T-cell (primary cell): ENCODE results near the gene CCDC149. TPM values are rescaled to one million over a fixed set of nuclear protein-coding genes. Genes with fewer than 3 reads are reported as not detected.

Experiments
- ATAC-seq, 4 experiments: fragments of 200-7000 bp in 3 of 4; fragments of 150-1000 bp in 1 of 4; cut with Tn5 transposase; replicated peaks in 1 of 4; 1 replicate in 3 of 4; 2 replicates in 1 of 4; pipeline ENCODE4 v1.10.0; 2021; ENCODE audit warnings: moderate library complexity in 3 of 4, mild to moderate bottlenecking in 2 of 4, moderate number of reproducible peaks in 1 of 4
- CTCF ChIA-PET, 2 donors: fragments of 300-600 bp; sonication (Branson Sonifier 250); formaldehyde crosslinking; loops; one replicate each; lab custom pipeline; 2022; ENCODE audit warnings: antibody characterized with exemption in 2 of 2; lab: Charles Lee
- POLR2A ChIA-PET, 2 donors: fragments of 300-600 bp; sonication (Branson Sonifier 250); formaldehyde crosslinking; loops; one replicate each; lab custom pipeline; 2022; ENCODE audit warnings: antibody characterized with exemption in 2 of 2; lab: Charles Lee
- DNase-seq, 35 experiments: peaks; one replicate each; pipeline versions ENCODE4 v3.0.0 to v3.0.0-alpha.2; 2013 to 2023
- H3K27ac ChIP-seq: one replicate; pipeline ENCODE4 v1.5.1; 2013; ENCODE audit warnings: low read length
- H3K27me3 ChIP-seq, 2 experiments: replicated peaks in 1 of 2; 1 replicate in 1 of 2; 2 replicates in 1 of 2; pipeline versions ENCODE4 v1.6.1 to v1.7.0; 2013; ENCODE audit warnings: low read length in 1 of 2, mixed read lengths in 1 of 2; ENCODE audit not compliant: control insufficient read depth in 2 of 2, insufficient read depth in 2 of 2; ENCODE audit errors: extremely low read depth in 1 of 2
- H3K36me3 ChIP-seq, 2 donors: 1 replicate in 1 of 2; 2 replicates in 1 of 2; pipeline versions ENCODE4 v1.6.1 to v1.7.0; 2013; ENCODE audit warnings: low read length in 1 of 2; ENCODE audit not compliant: control insufficient read depth in 2 of 2, insufficient read depth in 1 of 2; ENCODE audit errors: extremely low read depth in 1 of 2
- H3K4me1 ChIP-seq, 2 experiments: 1 replicate in 1 of 2; 2 replicates in 1 of 2; pipeline versions ENCODE4 v1.6.1 to v1.7.0; 2013; ENCODE audit warnings: low read length in 2 of 2, mixed read lengths in 1 of 2; ENCODE audit not compliant: insufficient read depth in 2 of 2, control insufficient read depth in 1 of 2; ENCODE audit errors: extremely low read depth in 1 of 2
- H3K4me3 ChIP-seq, 2 donors: 1 replicate in 1 of 2; 2 replicates in 1 of 2; pipeline versions ENCODE4 v1.5.1 to v1.7.0; 2013; ENCODE audit warnings: mild to moderate bottlenecking in 2 of 2, low read length in 1 of 2, moderate library complexity in 1 of 2; ENCODE audit not compliant: control insufficient read depth in 1 of 2; ENCODE audit errors: extremely low read depth in 1 of 2
- H3K9me3 ChIP-seq: 2 replicates; pipeline ENCODE4 v1.7.0; 2013
- H3K27ac Mint-ChIP-seq, 2 donors: one replicate each; pipeline ENCODE4 v1.8.0; 2020 to 2021; ENCODE audit warnings: mild to moderate bottlenecking in 2 of 2, mixed read lengths in 2 of 2
- H3K27me3 Mint-ChIP-seq, 2 donors: one replicate each; pipeline ENCODE4 v1.8.0; 2021 to 2022; ENCODE audit warnings: mixed read lengths in 2 of 2
- H3K36me3 Mint-ChIP-seq: one replicate; pipeline ENCODE4 v1.8.0; 2021; ENCODE audit warnings: mixed read lengths
- H3K4me1 Mint-ChIP-seq, 3 donors: one replicate each; pipeline ENCODE4 v1.8.0; 2020 to 2022; ENCODE audit warnings: mixed read lengths in 3 of 3, mild to moderate bottlenecking in 1 of 3
- H3K4me3 Mint-ChIP-seq, 3 donors: one replicate each; pipeline ENCODE4 v1.8.0; 2020 to 2022; ENCODE audit warnings: mild to moderate bottlenecking in 3 of 3, mixed read lengths in 3 of 3, moderate library complexity in 3 of 3
- H3K9me3 Mint-ChIP-seq, 3 donors: one replicate each; pipeline ENCODE4 v1.8.0; 2020 to 2022; ENCODE audit warnings: mixed read lengths in 3 of 3
- WGBS: methylation state at CpG from one replicate; pipeline ENCODE4 v1.1.5; 2013; ENCODE audit warnings: missing lambda C conversion rate; ENCODE audit not compliant: insufficient coverage; 5-methylcytosine and 5-hydroxymethylcytosine counted together
- total RNA-seq, 35 experiments: library from RNA in 6 of 35; stranded (reverse) in 6 of 35; fragments of 120-200 nt in 1 of 35; gene quantifications; one replicate each; pipeline versions ENCODE4 v1.2.1 to v1.2.4 and lab custom pipeline; 2013 to 2026

CCDC149 gene
- total RNA-seq, 5 donors from 2014 or later (not counting 1 experiment from before 2014, with no cell fraction given) = 0.20 to 0.41 (median 0.25) TPM; not detected in 2

- Mint-ChIP-seq H3K4me1 (no peaks in the 10 kb centered on the region), H3K4me3 (no peak overlapping the region), H3K9me3 (peaks cover 0 to 4% (median 0%) of the 10 kb centered on the region in 3 donors), H3K27me3 (peaks cover 3 to 9% of the 10 kb centered on the region in 2 donors), H3K27ac (no peak overlapping the region), H3K36me3 (no peaks in the 10 kb centered on the region)
- POLR2A ChIA-PET = no interaction called here
- 0% methylated on average over 1 of the region's 3 CpGs for WGBS
- Histone ChIP-seq H3K4me3 (no peak overlapping the region), H3K9me3 (no peaks in the 10 kb centered on the region), H3K36me3 (no peaks in the 10 kb centered on the region), H3K27ac (no peak overlapping the region), H3K27me3 (no peaks in the 10 kb centered on the region), H3K4me1 (no peaks in the 10 kb centered on the region)
- CTCF ChIA-PET = no interaction called here
- DNase-seq (no peak), ATAC-seq (no peak)
Measured at GRCh38 chr4:24778464-24779225, 134.2 kb downstream of the CCDC149 start.

- H3K27me3 Mint-ChIP-seq = peaks cover 3 to 9% of the 10 kb centered on the region in 2 donors
- 57% methylated on average over 4 of the region's 11 CpGs for WGBS
- Histone ChIP-seq H3K36me3 (no peaks in the 10 kb centered on the region), H3K27me3 (no peaks in the 10 kb centered on the region), H3K9me3 (no peaks in the 10 kb centered on the region), H3K4me1 (no peaks in the 10 kb centered on the region), H3K4me3 (no peak overlapping the region), H3K27ac (no peak overlapping the region)
- POLR2A ChIA-PET = no interaction called here
- no peak for ATAC-seq
- no peaks in the 10 kb centered on the region for H3K36me3 Mint-ChIP-seq
- DNase-seq = no peak
- no peak overlapping the region for H3K27ac Mint-ChIP-seq
- CTCF ChIA-PET = no interaction called here
- H3K4me1 Mint-ChIP-seq = no peaks in the 10 kb centered on the region
- H3K4me3 Mint-ChIP-seq = no peak overlapping the region
- H3K9me3 Mint-ChIP-seq = peaks cover 0 to 4% (median 0%) of the 10 kb centered on the region in 3 donors
Measured at GRCh38 chr4:24777536-24778463, 135.0 kb downstream of the CCDC149 start.

- Histone ChIP-seq H3K27ac (no peak overlapping the region), H3K9me3 (no peaks in the 10 kb centered on the region), H3K4me1 (no peaks in the 10 kb centered on the region), H3K4me3 (no peak overlapping the region), H3K36me3 (no peaks in the 10 kb centered on the region), H3K27me3 (no peaks in the 10 kb centered on the region)
- peaks cover 0 to 8% (median 4%) of the 10 kb centered on the region in 3 donors for H3K9me3 Mint-ChIP-seq
- no peaks in the 10 kb centered on the region for H3K4me1 Mint-ChIP-seq
- H3K4me3 Mint-ChIP-seq = no peak overlapping the region
- no peak overlapping the region for H3K27ac Mint-ChIP-seq
- DNase-seq (no peak), ATAC-seq (no peak)
- WGBS = no CpG with 5 or more reads among the region's 3 CpGs
- no peaks in the 10 kb centered on the region for H3K36me3 Mint-ChIP-seq
- ChIA-PET CTCF (no interaction called here), POLR2A (no interaction called here)
- H3K27me3 Mint-ChIP-seq = peaks cover 3 to 14% of the 10 kb centered on the region in 2 donors
Measured at GRCh38 chr4:24775750-24776149, 137.1 kb downstream of the CCDC149 start.

- H3K36me3 ChIP-seq = no peaks in the 10 kb centered on the region
- no peaks in the 10 kb centered on the region for H3K36me3 Mint-ChIP-seq
- no peak overlapping the region for H3K4me3 ChIP-seq
- H3K27ac ChIP-seq = no peak overlapping the region
- no peak overlapping the region for H3K27ac Mint-ChIP-seq
- H3K27me3 Mint-ChIP-seq = peaks cover 3 to 14% of the 10 kb centered on the region in 2 donors
- peaks cover 0 to 8% (median 4%) of the 10 kb centered on the region in 3 donors for H3K9me3 Mint-ChIP-seq
- DNase-seq (no peak), ATAC-seq (no peak)
- CTCF ChIA-PET = no interaction called here
- no peaks in the 10 kb centered on the region for H3K27me3 ChIP-seq
- no peak overlapping the region for H3K4me3 Mint-ChIP-seq
- WGBS = 100% methylated on average over 1 of the region's 2 CpGs
- H3K4me1 ChIP-seq = no peaks in the 10 kb centered on the region
- POLR2A ChIA-PET = interaction anchor here in 1 of 2 donors (0.6 kb wide), 1 partner anchor 14 kb away, joined by 3 read pairs; no protein-coding TSS in a partner anchor
- H3K4me1 Mint-ChIP-seq = no peaks in the 10 kb centered on the region
- H3K9me3 ChIP-seq = no peaks in the 10 kb centered on the region
Measured at GRCh38 chr4:24775032-24775605, 137.7 kb downstream of the CCDC149 start.

- Mint-ChIP-seq H3K4me1 (no peaks in the 10 kb centered on the region), H3K4me3 (no peak overlapping the region), H3K27ac (no peak overlapping the region), H3K27me3 (peaks cover 3 to 14% of the 10 kb centered on the region in 2 donors), H3K36me3 (no peaks in the 10 kb centered on the region), H3K9me3 (peaks cover 0 to 8% (median 4%) of the 10 kb centered on the region in 3 donors)
- no CpG with 5 or more reads among the region's 2 CpGs for WGBS
- no peak for ATAC-seq
- Histone ChIP-seq H3K27me3 (no peaks in the 10 kb centered on the region), H3K4me3 (no peak overlapping the region), H3K27ac (no peak overlapping the region), H3K4me1 (no peaks in the 10 kb centered on the region), H3K36me3 (no peaks in the 10 kb centered on the region), H3K9me3 (no peaks in the 10 kb centered on the region)
- ChIA-PET POLR2A (no interaction called here), CTCF (no interaction called here)
- no peak for DNase-seq
Measured at GRCh38 chr4:24774452-24774851, 138.4 kb downstream of the CCDC149 start.

GRCh38 chr4:24772952-24773351 is 139.9 kb downstream of the CCDC149 start:
- no peak overlapping the region for H3K4me3 Mint-ChIP-seq
- WGBS = 100% methylated on average over 1 of the region's 6 CpGs
- H3K27ac ChIP-seq = no peak overlapping the region
- no peak overlapping the region for H3K27ac Mint-ChIP-seq
- no peaks in the 10 kb centered on the region for H3K36me3 ChIP-seq
- H3K27me3 Mint-ChIP-seq = peaks cover 3 to 14% of the 10 kb centered on the region in 2 donors
- H3K27me3 ChIP-seq = no peaks in the 10 kb centered on the region
- ChIA-PET CTCF (no interaction called here), POLR2A (interaction anchor here in 1 of 2 donors (0.7 kb wide), 1 partner anchor 142 kb away, joined by 7 read pairs; no protein-coding TSS in a partner anchor)
- H3K4me1 Mint-ChIP-seq = no peaks in the 10 kb centered on the region
- H3K9me3 ChIP-seq = no peaks in the 10 kb centered on the region
- peaks cover 0 to 8% (median 4%) of the 10 kb centered on the region in 3 donors for H3K9me3 Mint-ChIP-seq
- H3K4me3 ChIP-seq = no peak overlapping the region
- no peaks in the 10 kb centered on the region for H3K36me3 Mint-ChIP-seq
- H3K4me1 ChIP-seq = no peaks in the 10 kb centered on the region
- DNase-seq (no peak), ATAC-seq (no peak)
